ENCODE measurements around the gene RBCK1. TPM values are rescaled to one million over a fixed set of nuclear protein-coding genes. Genes with fewer than 3 reads are reported as not detected.

The RBCK1 gene
- total and polyA plus RNA-seq, 9 donors, result 53.5 to 86.9 (median 76.6) TPM

- Histone ChIP-seq H3K36me3 (no peaks in the 10 kb centered on the region), H3K9me3 (no peaks in the 10 kb centered on the region), H3K4me3 (no peak overlapping the region), H3K4me1 (ENCODE audit: insufficient read depth) (no peaks in the 10 kb centered on the region), H3K27me3 (no peaks in the 10 kb centered on the region), H3K27ac (no peak overlapping the region)
- WGBS, 3 donors, result 63 to 65% (median 64%) methylated on average over 7 of the region's 7 CpGs
- no peak for TF ChIP-seq EP300 (IDR thresholded peaks at IDR 0.05)
- no peak for DNase-seq
- intact Hi-C loops (cut with DNase I), result no loop called here
These were observed 27.5 kb downstream of the RBCK1 start for GRCh38 chr20:435558-435957.

DNA sequence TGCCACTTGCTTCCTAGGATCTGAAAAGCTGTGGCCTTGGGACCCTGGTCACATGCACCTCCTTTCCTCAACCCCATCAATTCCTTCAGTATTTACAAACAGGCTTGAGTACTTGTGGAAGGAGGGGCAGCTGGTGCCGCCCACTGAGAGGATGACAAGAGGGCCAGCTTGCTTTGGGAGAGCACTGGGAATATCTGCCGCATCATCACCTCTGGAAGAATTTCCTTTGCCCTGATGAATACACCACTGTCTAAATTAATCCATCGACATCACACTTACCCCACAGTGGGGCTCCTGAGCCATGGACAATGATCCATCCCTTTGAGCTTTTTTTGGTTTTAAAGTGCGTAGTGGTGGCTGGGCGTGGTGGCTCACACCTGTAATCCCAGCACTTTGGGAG, 28.4 kb downstream of the RBCK1 start:
- TF ChIP-seq POLR2A (IDR thresholded peaks at IDR 0.05) (no peak), EP300 (IDR thresholded peaks at IDR 0.05) (no peak)
- TF ChIP-seq, protein P1, sequence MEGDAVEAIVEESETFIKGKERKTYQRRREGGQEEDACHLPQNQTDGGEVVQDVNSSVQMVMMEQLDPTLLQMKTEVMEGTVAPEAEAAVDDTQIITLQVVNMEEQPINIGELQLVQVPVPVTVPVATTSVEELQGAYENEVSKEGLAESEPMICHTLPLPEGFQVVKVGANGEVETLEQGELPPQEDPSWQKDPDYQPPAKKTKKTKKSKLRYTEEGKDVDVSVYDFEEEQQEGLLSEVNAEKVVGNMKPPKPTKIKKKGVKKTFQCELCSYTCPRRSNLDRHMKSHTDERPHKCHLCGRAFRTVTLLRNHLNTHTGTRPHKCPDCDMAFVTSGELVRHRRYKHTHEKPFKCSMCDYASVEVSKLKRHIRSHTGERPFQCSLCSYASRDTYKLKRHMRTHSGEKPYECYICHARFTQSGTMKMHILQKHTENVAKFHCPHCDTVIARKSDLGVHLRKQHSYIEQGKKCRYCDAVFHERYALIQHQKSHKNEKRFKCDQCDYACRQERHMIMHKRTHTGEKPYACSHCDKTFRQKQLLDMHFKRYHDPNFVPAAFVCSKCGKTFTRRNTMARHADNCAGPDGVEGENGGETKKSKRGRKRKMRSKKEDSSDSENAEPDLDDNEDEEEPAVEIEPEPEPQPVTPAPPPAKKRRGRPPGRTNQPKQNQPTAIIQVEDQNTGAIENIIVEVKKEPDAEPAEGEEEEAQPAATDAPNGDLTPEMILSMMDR (IDR thresholded peaks at IDR 0.05), result no peak
- H3K27me3 ChIP-seq, result no peaks in the 10 kb centered on the region
- DNase-seq, result no peak
- intact Hi-C loops (cut with DNase I), result no loop called here
- no peaks in the 10 kb centered on the region for H3K9me3 ChIP-seq
- WGBS, 3 donors, result 90 to 94% (median 94%) methylated on average over 5 of the region's 5 CpGs
- no peaks in the 10 kb centered on the region for H3K36me3 ChIP-seq
- H3K27ac ChIP-seq, result no peak overlapping the region
- no peak overlapping the region for H3K4me3 ChIP-seq
- H3K4me1 ChIP-seq (ENCODE audit: insufficient read depth), result no peaks in the 10 kb centered on the region

- intact Hi-C loops (cut with DNase I), result no loop called here
- Histone ChIP-seq H3K27ac (no peak overlapping the region), H3K36me3 (no peaks in the 10 kb centered on the region), H3K27me3 (no peaks in the 10 kb centered on the region), H3K4me3 (no peak overlapping the region), H3K4me1 (ENCODE audit: insufficient read depth) (no peaks in the 10 kb centered on the region), H3K9me3 (no peaks in the 10 kb centered on the region)
- DNase-seq, result no peak
- WGBS, 3 donors, result 75 to 83% (median 80%) methylated on average over 6 of the region's 6 CpGs
- no peak for TF ChIP-seq POLR2A (IDR thresholded peaks at IDR 0.05)
- TF ChIP-seq, protein P1 (IDR thresholded peaks at IDR 0.05), result no peak
- TF ChIP-seq EP300 (IDR thresholded peaks at IDR 0.05), result no peak
These were observed 29.8 kb downstream of the RBCK1 start for GRCh38 chr20:437787-438486.

GRCh38 chr20:438571-439469, 30.7 kb downstream of the RBCK1 start:
- Histone ChIP-seq H3K4me3 (no peak overlapping the region), H3K36me3 (no peaks in the 10 kb centered on the region), H3K4me1 (ENCODE audit: insufficient read depth) (no peaks in the 10 kb centered on the region), H3K27ac (no peak overlapping the region), H3K9me3 (no peaks in the 10 kb centered on the region), H3K27me3 (no peaks in the 10 kb centered on the region)
- intact Hi-C loops (cut with DNase I), result no loop called here
- no peak for DNase-seq
- TF ChIP-seq EP300 (IDR thresholded peaks at IDR 0.05), result no peak
- TF ChIP-seq, protein P1 (IDR thresholded peaks at IDR 0.05), result no peak
- TF ChIP-seq POLR2A (IDR thresholded peaks at IDR 0.05), result no peak
- WGBS, 3 donors, result 73 to 79% (median 77%) methylated on average over 18 of the region's 18 CpGs

- H3K36me3 ChIP-seq, result no peaks in the 10 kb centered on the region
- intact Hi-C loops (cut with DNase I), result no loop called here
- 96 to 98% (median 98%) methylated on average over 7 of the region's 7 CpGs for WGBS, 3 donors
- TF ChIP-seq, protein P1 (IDR thresholded peaks at IDR 0.05), result no peak
- no peak for TF ChIP-seq EP300 (IDR thresholded peaks at IDR 0.05)
- no peak for TF ChIP-seq POLR2A (IDR thresholded peaks at IDR 0.05)
- no peaks in the 10 kb centered on the region for H3K27me3 ChIP-seq
- no peak for DNase-seq
- H3K4me3 ChIP-seq, result no peak overlapping the region
- peaks cover 3% of the 10 kb centered on the region for H3K4me1 ChIP-seq (ENCODE audit: insufficient read depth)
- no peak overlapping the region for H3K27ac ChIP-seq
- no peaks in the 10 kb centered on the region for H3K9me3 ChIP-seq
These were observed 32.0 kb downstream of the RBCK1 start for GRCh38 chr20:440148-440547.

Measured in ovary (tissue), 9 donors.